HG03064 (cell line): ENCODE measurements around the gene MIA2.
"Not testable (repeated sequence)": the region's sequence is repeated elsewhere in the genome, so short reads cannot be mapped to it uniquely, and the experiment has no call there.

Experiments
- ATAC-seq: cut with Tn5 transposase; IDR thresholded peaks from one replicate; pipeline ENCODE4 v1.9.1; 2021; ENCODE audit warnings: low read depth; ENCODE audit not compliant: unreplicated experiment

MIA2 gene

GRCh38 chr14:39266525-39266870, 32.8 kb downstream of the MIA2 start:
- peak; percentile 42 for ATAC-seq

- ATAC-seq, result peak; percentile 81
Observed at GRCh38 chr14:39266871-39267607, 33.3 kb downstream of the MIA2 start.

GRCh38 chr14:39267608-39268005, 33.9 kb downstream of the MIA2 start:
- ATAC-seq, result peak; percentile 3

GRCh38 chr14:39268393-39268792, 34.7 kb downstream of the MIA2 start:
- no peak for ATAC-seq

GRCh38 chr14:39272918-39273317, 39.2 kb downstream of the MIA2 start:
- ATAC-seq, result no peak

GRCh38 chr14:39275395-39275794, 41.7 kb downstream of the MIA2 start:
- no peak for ATAC-seq

GRCh38 chr14:39276005-39276404, 42.3 kb downstream of the MIA2 start:
- ATAC-seq, result no peak

- ATAC-seq, result no peak
Observed at GRCh38 chr14:39276579-39277114, 42.9 kb downstream of the MIA2 start.

GRCh38 chr14:39279515-39279914, 45.8 kb downstream of the MIA2 start:
- ATAC-seq, result no peak

GRCh38 chr14:39280678-39281077, 47.0 kb downstream of the MIA2 start:
- not testable (repeated sequence) for ATAC-seq

- no peak for ATAC-seq
Observed at GRCh38 chr14:39289523-39289922, 55.8 kb downstream of the MIA2 start.

GRCh38 chr14:39291701-39292100, 58.0 kb downstream of the MIA2 start:
- ATAC-seq, result no peak

- ATAC-seq, result no peak
Observed at GRCh38 chr14:39293629-39294028, 59.9 kb downstream of the MIA2 start.

- ATAC-seq, result not testable (repeated sequence)
Observed at GRCh38 chr14:39300389-39300788, 66.7 kb downstream of the MIA2 start.

- no peak for ATAC-seq
Observed at GRCh38 chr14:39302124-39302810, 68.6 kb downstream of the MIA2 start.

- ATAC-seq, result no peak
Observed at GRCh38 chr14:39303115-39303514, 69.4 kb downstream of the MIA2 start.

GRCh38 chr14:39307815-39308214, 74.1 kb downstream of the MIA2 start:
- ATAC-seq, result no peak

- no peak for ATAC-seq
Observed at GRCh38 chr14:39310051-39310450, 76.3 kb downstream of the MIA2 start.

- no peak for ATAC-seq
Observed at GRCh38 chr14:39315859-39316444, 82.2 kb downstream of the MIA2 start.

- ATAC-seq, result no peak
Observed at GRCh38 chr14:39316830-39317553, 83.3 kb downstream of the MIA2 start.

- ATAC-seq, result no peak
Observed at GRCh38 chr14:39318574-39318973, 84.9 kb downstream of the MIA2 start.
